OCI-LY3 (cell line): ENCODE results near the gene DOCK1.

Experiments used
- H2AFZ ChIP-seq: fragments of 200-600, 300-600 bp; shearing (Covaris generic); 2 replicates; pipeline ENCODE4 v1.6.0; 2014; ENCODE audit warnings: antibody characterized with exemption, low read depth, low read length
- H3K27ac ChIP-seq: fragments of 200-600, 300-600 bp; sonication (generic); 2 replicates; pipeline ENCODE4 v1.5.1; 2014; ENCODE audit warnings: mild to moderate bottlenecking, low read length, moderate library complexity, mixed read lengths
- H3K27me3 ChIP-seq: fragments of 200-600, 300-600 bp; sonication (generic); 2 replicates; pipeline ENCODE4 v1.6.1; 2014; ENCODE audit warnings: low read depth, low read length, mixed read lengths
- H3K36me3 ChIP-seq: fragments of 200-600, 300-600 bp; sonication (generic); replicated peaks from 2 replicates; pipeline ENCODE3; 2014; ENCODE audit warnings: low read depth, low read length, mixed read lengths
- H3K4me1 ChIP-seq: fragments of 300-600, 200-600 bp; sonication (generic); 2 replicates; pipeline ENCODE4 v1.6.1; 2014; ENCODE audit warnings: low read length, mixed read lengths
- H3K4me2 ChIP-seq: fragments of 200-600, 300-600 bp; sonication (generic); 2 replicates; pipeline ENCODE4 v1.6.1; 2014; ENCODE audit warnings: low read length, mixed read lengths
- H3K4me3 ChIP-seq: fragments of 300-600, 200-600 bp; sonication (generic); 2 replicates; pipeline ENCODE4 v1.5.1; 2014; ENCODE audit warnings: antibody characterized with exemption, mild to moderate bottlenecking, low read length, moderate library complexity
- H3K79me2 ChIP-seq: fragments of 300-600, 200-600 bp; shearing (Covaris generic); 2 replicates; pipeline ENCODE4 v1.6.1; 2014; ENCODE audit warnings: mild to moderate bottlenecking, low read length, mixed read lengths
- H3K9ac ChIP-seq: fragments of 300-600, 200-600 bp; shearing (Covaris generic); 2 replicates; pipeline ENCODE4 v1.6.0; 2014; ENCODE audit warnings: mild to moderate bottlenecking, low read length, moderate library complexity
- H3K9me3 ChIP-seq: fragments of 200-600, 300-600 bp; shearing (Covaris generic); 2 replicates; pipeline ENCODE4 v1.6.1; 2014; ENCODE audit warnings: low read length, mixed read lengths; ENCODE audit not compliant: insufficient read depth
- H4K20me1 ChIP-seq: fragments of 200-600, 300-600 bp; sonication (generic); 2 replicates; pipeline ENCODE4 v1.6.1; 2016; ENCODE audit warnings: low read length, mixed read lengths; ENCODE audit not compliant: insufficient read depth
- CTCF ChIP-seq: fragments of 200-600, 300-600 bp; sonication (generic); IDR thresholded peaks from 2 replicates; pipeline ENCODE4 v1.5.1; 2014; ENCODE audit warnings: antibody characterized with exemption, low read length, low read depth
- EZH2phosphoT487 ChIP-seq: fragments of 200-600 bp; shearing (Covaris generic); IDR thresholded peaks from 2 replicates; pipeline ENCODE4 v1.6.1; 2018; ENCODE audit warnings: antibody characterized with exemption, mixed run types, low read depth

The DOCK1 gene

GRCh38 chr10:127345231-127345965, 440.2 kb downstream of the DOCK1 start:
- H3K79me2 ChIP-seq = no peaks in the 10 kb centered on the region
- H3K4me2 ChIP-seq = no peak overlapping the region
- no peak overlapping the region for H3K9ac ChIP-seq
- no peak overlapping the region for H2AFZ ChIP-seq
- H3K27ac ChIP-seq = no peak overlapping the region
- no peaks in the 10 kb centered on the region for H3K36me3 ChIP-seq
- no peaks in the 10 kb centered on the region for H3K9me3 ChIP-seq
- no peaks in the 10 kb centered on the region for H3K27me3 ChIP-seq
- H3K4me3 ChIP-seq = no peak overlapping the region
- TF ChIP-seq CTCF = no peak
- H4K20me1 ChIP-seq = no peaks in the 10 kb centered on the region
- H3K4me1 ChIP-seq = no peaks in the 10 kb centered on the region

- no peaks in the 10 kb centered on the region for H3K27me3 ChIP-seq
- no peaks in the 10 kb centered on the region for H3K79me2 ChIP-seq
- no peak for TF ChIP-seq EZH2phosphoT487
- TF ChIP-seq CTCF = no peak
- no peak overlapping the region for H3K9ac ChIP-seq
- no peak overlapping the region for H2AFZ ChIP-seq
- H3K27ac ChIP-seq = no peak overlapping the region
- H3K4me2 ChIP-seq = no peak overlapping the region
- H3K9me3 ChIP-seq = no peaks in the 10 kb centered on the region
- no peaks in the 10 kb centered on the region for H3K4me1 ChIP-seq
- no peak overlapping the region for H3K4me3 ChIP-seq
- no peaks in the 10 kb centered on the region for H4K20me1 ChIP-seq
- no peaks in the 10 kb centered on the region for H3K36me3 ChIP-seq
These were observed 441.4 kb downstream of the DOCK1 start for GRCh38 chr10:127346604-127347003.

- no peaks in the 10 kb centered on the region for H3K27me3 ChIP-seq
- no peaks in the 10 kb centered on the region for H3K9me3 ChIP-seq
- H2AFZ ChIP-seq = no peak overlapping the region
These were observed 442.2 kb downstream of the DOCK1 start for GRCh38 chr10:127347202-127347959.

More at GRCh38 chr10:127347202-127347959, 442.2 kb downstream of the DOCK1 start:
- no peaks in the 10 kb centered on the region for H3K4me1 ChIP-seq
- no peak overlapping the region for H3K4me2 ChIP-seq
- no peaks in the 10 kb centered on the region for H3K36me3 ChIP-seq
- H4K20me1 ChIP-seq = no peaks in the 10 kb centered on the region
- H3K9ac ChIP-seq = no peak overlapping the region
- TF ChIP-seq EZH2phosphoT487 (no peak), CTCF (no peak)
- H3K27ac ChIP-seq = no peak overlapping the region
- no peak overlapping the region for H3K4me3 ChIP-seq
- H3K79me2 ChIP-seq = no peaks in the 10 kb centered on the region
